Chondrocyte (in vitro differentiated cells): Measurements from ENCODE around the gene VAV2. TPM values are rescaled to one million over a fixed set of nuclear protein-coding genes. Genes with fewer than 3 reads are reported as not detected.

Experiments
- DNase-seq: peaks from one replicate; pipeline ENCODE4 v3.0.0; 2021; ENCODE audit warnings: mixed read lengths, low spot score
- H3K27ac Mint-ChIP-seq: one replicate; pipeline ENCODE4 v1.8.0; 2021; ENCODE audit warnings: mild to moderate bottlenecking, moderate library complexity, mixed read lengths; ENCODE audit not compliant: unreplicated experiment
- H3K27me3 Mint-ChIP-seq: 2 replicates; pipeline ENCODE4 v1.8.0; 2021; ENCODE audit warnings: low read depth, mixed read lengths
- H3K36me3 Mint-ChIP-seq: 2 replicates; pipeline ENCODE4 v1.8.0; 2021; ENCODE audit warnings: low read depth, mixed read lengths
- H3K4me1 Mint-ChIP-seq: 2 replicates; pipeline ENCODE4 v1.8.0; 2021; ENCODE audit warnings: low read depth, mild to moderate bottlenecking, mixed read lengths
- H3K4me3 Mint-ChIP-seq: one replicate; pipeline ENCODE4 v1.8.0; 2021; ENCODE audit warnings: mild to moderate bottlenecking, moderate library complexity, mixed read lengths; ENCODE audit not compliant: unreplicated experiment
- H3K9me3 Mint-ChIP-seq: 2 replicates; pipeline ENCODE4 v1.8.0; 2021; ENCODE audit warnings: low read depth, mixed read lengths
- total RNA-seq: library from RNA; stranded (reverse); gene quantifications from 3 replicates; pipeline ENCODE4 v1.2.1, GENCODE V29; 2021
- TF ChIP-seq, protein P1 (sequence below): fragments of 200-600 bp; sonication (generic); IDR thresholded peaks from 2 replicates; pipeline ENCODE4 v1.5.0; 2021; ENCODE audit warnings: antibody characterized with exemption, mild to moderate bottlenecking, moderate library complexity

Gene VAV2
- total RNA-seq, 1 donor from 2014 or later, result 17.7 TPM

DNA sequence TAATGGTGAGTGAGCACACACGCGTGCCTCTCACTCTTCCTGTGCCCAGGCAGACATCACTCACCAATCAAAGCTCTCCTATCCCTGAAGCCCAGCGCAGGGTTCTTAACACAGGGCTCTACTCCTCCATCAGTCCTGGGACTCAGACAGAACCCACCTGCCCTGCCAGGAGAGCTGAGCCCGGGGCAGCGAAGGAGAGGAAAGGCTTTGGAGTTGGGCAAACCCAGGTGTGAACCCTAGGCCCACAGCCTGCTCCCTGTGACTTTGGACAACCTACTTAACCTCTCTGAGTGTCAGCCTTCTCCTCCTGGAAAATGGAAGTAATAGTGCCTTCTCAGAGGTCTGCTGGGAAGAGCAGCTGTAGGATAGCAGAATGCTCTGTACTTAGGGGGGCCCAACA, 155.3 kb downstream of the VAV2 start:
- no peak for DNase-seq
- no peak overlapping the region for H3K27ac Mint-ChIP-seq
- TF ChIP-seq, protein P1, sequence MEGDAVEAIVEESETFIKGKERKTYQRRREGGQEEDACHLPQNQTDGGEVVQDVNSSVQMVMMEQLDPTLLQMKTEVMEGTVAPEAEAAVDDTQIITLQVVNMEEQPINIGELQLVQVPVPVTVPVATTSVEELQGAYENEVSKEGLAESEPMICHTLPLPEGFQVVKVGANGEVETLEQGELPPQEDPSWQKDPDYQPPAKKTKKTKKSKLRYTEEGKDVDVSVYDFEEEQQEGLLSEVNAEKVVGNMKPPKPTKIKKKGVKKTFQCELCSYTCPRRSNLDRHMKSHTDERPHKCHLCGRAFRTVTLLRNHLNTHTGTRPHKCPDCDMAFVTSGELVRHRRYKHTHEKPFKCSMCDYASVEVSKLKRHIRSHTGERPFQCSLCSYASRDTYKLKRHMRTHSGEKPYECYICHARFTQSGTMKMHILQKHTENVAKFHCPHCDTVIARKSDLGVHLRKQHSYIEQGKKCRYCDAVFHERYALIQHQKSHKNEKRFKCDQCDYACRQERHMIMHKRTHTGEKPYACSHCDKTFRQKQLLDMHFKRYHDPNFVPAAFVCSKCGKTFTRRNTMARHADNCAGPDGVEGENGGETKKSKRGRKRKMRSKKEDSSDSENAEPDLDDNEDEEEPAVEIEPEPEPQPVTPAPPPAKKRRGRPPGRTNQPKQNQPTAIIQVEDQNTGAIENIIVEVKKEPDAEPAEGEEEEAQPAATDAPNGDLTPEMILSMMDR, result no peak
- peaks cover 16% of the 10 kb centered on the region for H3K4me1 Mint-ChIP-seq
- no peak overlapping the region for H3K4me3 Mint-ChIP-seq
- H3K9me3 Mint-ChIP-seq, result no peaks in the 10 kb centered on the region
- no peaks in the 10 kb centered on the region for H3K27me3 Mint-ChIP-seq
- H3K36me3 Mint-ChIP-seq, result peaks cover 1% of the 10 kb centered on the region

DNA sequence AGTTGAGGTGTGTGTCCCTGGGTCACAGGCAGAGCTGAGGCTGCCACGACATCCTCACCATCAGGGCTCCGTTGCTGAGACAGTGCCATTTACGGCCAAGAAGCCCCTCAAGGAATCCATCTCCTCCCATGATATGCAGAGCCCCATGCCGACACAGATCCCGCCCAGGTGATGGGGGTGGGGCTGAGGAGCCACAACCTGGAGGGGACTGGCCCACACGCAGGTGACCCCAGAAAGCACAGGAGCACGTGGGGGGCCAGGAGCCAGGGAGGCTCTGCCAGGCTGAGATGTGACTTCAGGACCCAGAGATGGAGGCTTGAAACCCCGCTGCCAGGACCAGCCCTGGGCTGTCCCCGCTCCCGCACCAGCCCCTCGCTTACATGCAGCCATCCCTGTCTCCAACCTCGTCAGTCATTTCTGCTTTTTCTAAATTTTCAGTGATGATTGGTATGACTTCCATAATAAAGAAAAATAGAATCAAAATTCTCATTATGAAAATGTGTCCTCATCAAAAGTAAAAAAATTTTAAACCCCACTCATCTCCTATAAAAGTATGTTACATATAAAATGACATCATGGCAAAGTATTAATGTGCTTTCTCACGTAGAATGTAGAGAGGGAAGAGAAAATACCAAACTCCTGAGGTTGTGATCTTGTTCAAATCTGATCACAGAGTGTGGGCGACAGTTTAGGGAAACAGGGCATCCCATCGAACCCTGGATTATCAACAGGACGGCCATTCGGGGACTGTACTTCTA, 155.9 kb downstream of the VAV2 start:
- peaks cover 1% of the 10 kb centered on the region for H3K36me3 Mint-ChIP-seq

GRCh38 chr9:133835262-133835901, 156.7 kb downstream of the VAV2 start:
- DNase-seq, result no peak
- no peaks in the 10 kb centered on the region for H3K27me3 Mint-ChIP-seq
- H3K36me3 Mint-ChIP-seq, result peaks cover 1% of the 10 kb centered on the region
- TF ChIP-seq, protein P1, result no peak
- H3K9me3 Mint-ChIP-seq, result no peaks in the 10 kb centered on the region
- H3K27ac Mint-ChIP-seq, result no peak overlapping the region
- peaks cover 14% of the 10 kb centered on the region for H3K4me1 Mint-ChIP-seq
- no peak overlapping the region for H3K4me3 Mint-ChIP-seq

More for the DNA sequence above, 155.9 kb downstream of the VAV2 start:
- no peaks in the 10 kb centered on the region for H3K27me3 Mint-ChIP-seq
- peaks cover 14% of the 10 kb centered on the region for H3K4me1 Mint-ChIP-seq
- H3K4me3 Mint-ChIP-seq, result no peak overlapping the region
- H3K27ac Mint-ChIP-seq, result no peak overlapping the region
- H3K9me3 Mint-ChIP-seq, result no peaks in the 10 kb centered on the region
- DNase-seq, result no peak
- TF ChIP-seq, protein P1, result no peak

DNA sequence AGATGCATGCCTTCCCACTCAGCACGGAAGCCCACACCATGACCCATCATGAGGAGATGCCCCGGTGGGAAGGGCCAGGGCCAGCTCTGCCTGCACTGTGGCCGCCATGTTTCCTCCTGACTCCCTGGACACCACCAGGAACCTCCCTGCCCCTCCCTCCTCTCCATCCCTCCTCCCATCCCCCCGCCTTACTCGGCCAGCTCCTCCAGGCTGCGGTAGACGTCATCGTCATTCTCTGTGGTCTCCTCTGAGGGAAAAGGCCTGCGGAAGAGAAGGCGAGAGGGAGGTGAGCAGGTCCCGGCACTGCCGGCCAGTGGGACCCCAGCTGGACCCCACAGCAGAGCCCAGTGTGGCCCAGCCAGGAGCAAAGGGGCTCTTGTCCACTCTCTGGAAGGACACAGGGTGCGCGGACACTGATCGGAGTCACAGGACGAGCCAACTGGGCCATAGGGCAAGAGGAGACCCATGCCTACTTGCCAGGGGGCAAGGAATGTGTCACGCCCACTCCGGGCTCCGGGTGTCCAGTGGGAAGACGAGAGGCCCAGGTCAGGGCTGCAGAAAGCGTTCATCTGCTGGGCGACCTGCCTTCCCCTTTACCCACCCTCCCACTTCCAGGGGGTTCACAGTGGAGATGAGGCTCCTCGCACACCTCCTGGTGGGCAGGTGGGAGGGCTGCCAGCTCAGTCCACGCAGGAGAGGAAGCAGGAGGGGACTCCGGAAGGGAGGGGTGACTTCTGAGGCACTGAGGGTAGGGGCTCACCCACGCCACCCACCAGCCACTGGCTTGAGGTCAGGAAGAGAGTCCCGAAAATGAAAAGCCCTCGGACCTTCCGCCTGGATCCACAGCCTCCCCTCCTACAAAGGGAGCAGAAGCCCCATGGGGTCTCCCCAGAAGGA, 157.8 kb downstream of the VAV2 start:
- DNase-seq, result no peak
- H3K27ac Mint-ChIP-seq, result no peak overlapping the region
- H3K9me3 Mint-ChIP-seq, result no peaks in the 10 kb centered on the region
- no peak overlapping the region for H3K4me3 Mint-ChIP-seq
- no peaks in the 10 kb centered on the region for H3K27me3 Mint-ChIP-seq
- TF ChIP-seq, protein P1, result no peak
- H3K4me1 Mint-ChIP-seq, result peaks cover 6% of the 10 kb centered on the region
- peaks cover 4% of the 10 kb centered on the region for H3K36me3 Mint-ChIP-seq
